ENCODE measurements around the gene MAPT.
"Not testable (repeated sequence)": the region's sequence is repeated elsewhere in the genome, so short reads cannot be mapped to it uniquely, and the experiment has no call there.

The MAPT gene

DNA sequence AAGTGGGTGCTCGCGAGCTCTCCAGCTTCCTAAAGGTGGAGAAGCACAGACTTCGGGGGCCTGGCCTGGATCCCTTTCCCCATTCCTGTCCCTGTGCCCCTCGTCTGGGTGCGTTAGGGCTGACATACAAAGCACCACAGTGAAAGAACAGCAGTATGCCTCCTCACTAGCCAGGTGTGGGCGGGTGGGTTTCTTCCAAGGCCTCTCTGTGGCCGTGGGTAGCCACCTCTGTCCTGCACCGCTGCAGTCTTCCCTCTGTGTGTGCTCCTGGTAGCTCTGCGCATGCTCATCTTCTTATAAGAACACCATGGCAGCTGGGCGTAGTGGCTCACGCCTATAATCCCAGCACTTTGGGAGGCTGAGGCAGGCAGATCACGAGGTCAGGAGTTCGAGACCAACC lies 102.8 kb downstream of the MAPT start:
- no peak for DNase-seq

DNA sequence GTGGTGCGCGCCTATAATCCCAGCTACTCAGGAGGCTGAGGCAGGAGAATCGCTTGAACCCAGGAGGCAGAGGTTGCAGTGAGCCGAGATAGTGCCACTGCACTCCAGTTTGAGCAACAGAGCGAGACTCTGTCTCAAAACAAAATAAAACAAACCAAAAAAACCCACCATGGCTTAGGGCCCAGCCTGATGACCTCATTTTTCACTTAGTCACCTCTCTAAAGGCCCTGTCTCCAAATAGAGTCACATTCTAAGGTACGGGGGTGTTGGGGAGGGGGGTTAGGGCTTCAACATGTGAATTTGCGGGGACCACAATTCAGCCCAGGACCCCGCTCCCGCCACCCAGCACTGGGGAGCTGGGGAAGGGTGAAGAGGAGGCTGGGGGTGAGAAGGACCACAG lies 103.3 kb downstream of the MAPT start:
- no peak for DNase-seq

DNA sequence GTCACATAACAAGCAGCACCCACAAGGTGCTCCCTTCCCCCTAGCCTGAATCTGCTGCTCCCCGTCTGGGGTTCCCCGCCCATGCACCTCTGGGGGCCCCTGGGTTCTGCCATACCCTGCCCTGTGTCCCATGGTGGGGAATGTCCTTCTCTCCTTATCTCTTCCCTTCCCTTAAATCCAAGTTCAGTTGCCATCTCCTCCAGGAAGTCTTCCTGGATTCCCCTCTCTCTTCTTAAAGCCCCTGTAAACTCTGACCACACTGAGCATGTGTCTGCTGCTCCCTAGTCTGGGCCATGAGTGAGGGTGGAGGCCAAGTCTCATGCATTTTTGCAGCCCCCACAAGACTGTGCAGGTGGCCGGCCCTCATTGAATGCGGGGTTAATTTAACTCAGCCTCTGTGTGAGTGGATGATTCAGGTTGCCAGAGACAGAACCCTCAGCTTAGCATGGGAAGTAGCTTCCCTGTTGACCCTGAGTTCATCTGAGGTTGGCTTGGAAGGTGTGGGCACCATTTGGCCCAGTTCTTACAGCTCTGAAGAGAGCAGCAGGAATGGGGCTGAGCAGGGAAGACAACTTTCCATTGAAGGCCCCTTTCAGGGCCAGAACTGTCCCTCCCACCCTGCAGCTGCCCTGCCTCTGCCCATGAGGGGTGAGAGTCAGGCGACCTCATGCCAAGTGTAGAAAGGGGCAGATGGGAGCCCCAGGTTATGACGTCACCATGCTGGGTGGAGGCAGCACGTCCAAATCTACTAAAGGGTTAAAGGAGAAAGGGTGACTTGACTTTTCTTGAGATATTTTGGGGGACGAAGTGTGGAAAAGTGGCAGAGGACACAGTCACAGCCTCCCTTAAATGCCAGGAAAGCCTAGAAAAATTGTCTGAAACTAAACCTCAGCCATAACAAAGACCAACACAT lies 104.9 kb downstream of the MAPT start, which contains the start of gene STH:
Gene STH (plus strand): TSS at position 264 of the 913 bp plus-strand sequence. CDS start 30 bp downstream, at position 294.
- DNase-seq: no peak

DNA sequence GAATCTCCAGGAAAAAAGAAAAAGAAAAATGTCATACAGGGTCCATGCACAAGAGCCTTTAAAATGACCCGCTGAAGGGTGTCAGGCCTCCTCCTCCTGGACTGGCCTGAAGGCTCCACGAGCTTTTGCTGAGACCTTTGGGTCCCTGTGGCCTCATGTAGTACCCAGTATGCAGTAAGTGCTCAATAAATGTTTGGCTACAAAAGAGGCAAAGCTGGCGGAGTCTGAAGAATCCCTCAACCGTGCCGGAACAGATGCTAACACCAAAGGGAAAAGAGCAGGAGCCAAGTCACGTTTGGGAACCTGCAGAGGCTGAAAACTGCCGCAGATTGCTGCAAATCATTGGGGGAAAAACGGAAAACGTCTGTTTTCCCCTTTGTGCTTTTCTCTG lies 105.5 kb downstream of the MAPT start:
- no peak for DNase-seq

DNA sequence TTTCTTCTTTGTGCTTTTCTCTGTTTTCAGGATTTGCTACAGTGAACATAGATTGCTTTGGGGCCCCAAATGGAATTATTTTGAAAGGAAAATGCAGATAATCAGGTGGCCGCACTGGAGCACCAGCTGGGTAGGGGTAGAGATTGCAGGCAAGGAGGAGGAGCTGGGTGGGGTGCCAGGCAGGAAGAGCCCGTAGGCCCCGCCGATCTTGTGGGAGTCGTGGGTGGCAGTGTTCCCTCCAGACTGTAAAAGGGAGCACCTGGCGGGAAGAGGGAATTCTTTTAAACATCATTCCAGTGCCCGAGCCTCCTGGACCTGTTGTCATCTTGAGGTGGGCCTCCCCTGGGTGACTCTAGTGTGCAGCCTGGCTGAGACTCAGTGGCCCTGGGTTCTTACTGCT lies 105.9 kb downstream of the MAPT start:
- no peak for DNase-seq

DNA sequence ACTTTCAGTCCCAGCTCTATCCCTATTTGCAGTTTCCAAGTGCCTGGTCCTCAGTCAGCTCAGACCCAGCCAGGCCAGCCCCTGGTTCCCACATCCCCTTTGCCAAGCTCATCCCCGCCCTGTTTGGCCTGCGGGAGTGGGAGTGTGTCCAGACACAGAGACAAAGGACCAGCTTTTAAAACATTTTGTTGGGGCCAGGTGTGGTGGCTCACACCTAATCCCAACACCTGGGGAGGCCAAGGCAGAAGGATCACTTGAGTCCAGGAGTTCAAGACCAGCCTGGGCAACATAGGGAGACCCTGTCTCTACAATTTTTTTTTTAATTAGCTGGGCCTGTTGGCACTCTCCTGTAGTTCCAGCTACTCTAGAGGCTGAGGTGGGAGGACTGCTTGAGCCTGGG lies 106.4 kb downstream of the MAPT start:
- DNase-seq: no peak

DNA sequence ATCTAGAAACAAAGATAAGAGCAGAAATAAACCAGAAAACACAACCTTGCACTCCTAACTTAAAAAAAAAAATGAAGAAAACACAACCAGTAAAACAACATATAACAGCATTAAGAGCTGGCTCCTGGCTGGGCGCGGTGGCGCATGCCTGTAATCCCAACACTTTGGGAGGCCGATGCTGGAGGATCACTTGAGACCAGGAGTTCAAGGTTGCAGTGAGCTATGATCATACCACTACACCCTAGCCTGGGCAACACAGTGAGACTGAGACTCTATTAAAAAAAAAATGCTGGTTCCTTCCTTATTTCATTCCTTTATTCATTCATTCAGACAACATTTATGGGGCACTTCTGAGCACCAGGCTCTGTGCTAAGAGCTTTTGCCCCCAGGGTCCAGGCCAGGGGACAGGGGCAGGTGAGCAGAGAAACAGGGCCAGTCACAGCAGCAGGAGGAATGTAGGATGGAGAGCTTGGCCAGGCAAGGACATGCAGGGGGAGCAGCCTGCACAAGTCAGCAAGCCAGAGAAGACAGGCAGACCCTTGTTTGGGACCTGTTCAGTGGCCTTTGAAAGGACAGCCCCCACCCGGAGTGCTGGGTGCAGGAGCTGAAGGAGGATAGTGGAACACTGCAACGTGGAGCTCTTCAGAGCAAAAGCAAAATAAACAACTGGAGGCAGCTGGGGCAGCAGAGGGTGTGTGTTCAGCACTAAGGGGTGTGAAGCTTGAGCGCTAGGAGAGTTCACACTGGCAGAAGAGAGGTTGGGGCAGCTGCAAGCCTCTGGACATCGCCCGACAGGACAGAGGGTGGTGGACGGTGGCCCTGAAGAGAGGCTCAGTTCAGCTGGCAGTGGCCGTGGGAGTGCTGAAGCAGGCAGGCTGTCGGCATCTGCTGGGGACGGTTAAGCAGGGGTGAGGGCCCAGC lies 107.3 kb downstream of the MAPT start:
- no peak for DNase-seq

DNA sequence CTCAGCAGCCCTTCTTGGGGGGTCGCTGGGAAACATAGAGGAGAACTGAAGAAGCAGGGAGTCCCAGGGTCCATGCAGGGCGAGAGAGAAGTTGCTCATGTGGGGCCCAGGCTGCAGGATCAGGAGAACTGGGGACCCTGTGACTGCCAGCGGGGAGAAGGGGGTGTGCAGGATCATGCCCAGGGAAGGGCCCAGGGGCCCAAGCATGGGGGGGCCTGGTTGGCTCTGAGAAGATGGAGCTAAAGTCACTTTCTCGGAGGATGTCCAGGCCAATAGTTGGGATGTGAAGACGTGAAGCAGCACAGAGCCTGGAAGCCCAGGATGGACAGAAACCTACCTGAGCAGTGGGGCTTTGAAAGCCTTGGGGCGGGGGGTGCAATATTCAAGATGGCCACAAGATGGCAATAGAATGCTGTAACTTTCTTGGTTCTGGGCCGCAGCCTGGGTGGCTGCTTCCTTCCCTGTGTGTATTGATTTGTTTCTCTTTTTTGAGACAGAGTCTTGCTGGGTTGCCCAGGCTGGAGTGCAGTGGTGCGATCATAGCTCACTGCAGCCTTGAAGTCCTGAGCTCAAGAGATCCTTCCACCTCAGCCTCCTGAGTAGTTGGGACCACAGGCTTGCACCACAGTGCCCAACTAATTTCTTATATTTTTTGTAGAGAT lies 108.1 kb downstream of the MAPT start:
- DNase-seq: peak; percentile 75

DNA sequence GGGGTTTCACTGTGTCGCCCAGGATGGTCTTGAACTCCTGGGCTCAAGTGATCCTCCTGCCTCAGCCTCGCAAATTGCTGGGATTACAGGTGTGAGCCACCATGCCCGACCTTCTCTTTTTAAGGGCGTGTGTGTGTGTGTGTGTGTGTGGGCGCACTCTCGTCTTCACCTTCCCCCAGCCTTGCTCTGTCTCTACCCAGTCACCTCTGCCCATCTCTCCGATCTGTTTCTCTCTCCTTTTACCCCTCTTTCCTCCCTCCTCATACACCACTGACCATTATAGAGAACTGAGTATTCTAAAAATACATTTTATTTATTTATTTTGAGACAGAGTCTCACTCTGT lies 108.6 kb downstream of the MAPT start:
- DNase-seq: no peak

DNA sequence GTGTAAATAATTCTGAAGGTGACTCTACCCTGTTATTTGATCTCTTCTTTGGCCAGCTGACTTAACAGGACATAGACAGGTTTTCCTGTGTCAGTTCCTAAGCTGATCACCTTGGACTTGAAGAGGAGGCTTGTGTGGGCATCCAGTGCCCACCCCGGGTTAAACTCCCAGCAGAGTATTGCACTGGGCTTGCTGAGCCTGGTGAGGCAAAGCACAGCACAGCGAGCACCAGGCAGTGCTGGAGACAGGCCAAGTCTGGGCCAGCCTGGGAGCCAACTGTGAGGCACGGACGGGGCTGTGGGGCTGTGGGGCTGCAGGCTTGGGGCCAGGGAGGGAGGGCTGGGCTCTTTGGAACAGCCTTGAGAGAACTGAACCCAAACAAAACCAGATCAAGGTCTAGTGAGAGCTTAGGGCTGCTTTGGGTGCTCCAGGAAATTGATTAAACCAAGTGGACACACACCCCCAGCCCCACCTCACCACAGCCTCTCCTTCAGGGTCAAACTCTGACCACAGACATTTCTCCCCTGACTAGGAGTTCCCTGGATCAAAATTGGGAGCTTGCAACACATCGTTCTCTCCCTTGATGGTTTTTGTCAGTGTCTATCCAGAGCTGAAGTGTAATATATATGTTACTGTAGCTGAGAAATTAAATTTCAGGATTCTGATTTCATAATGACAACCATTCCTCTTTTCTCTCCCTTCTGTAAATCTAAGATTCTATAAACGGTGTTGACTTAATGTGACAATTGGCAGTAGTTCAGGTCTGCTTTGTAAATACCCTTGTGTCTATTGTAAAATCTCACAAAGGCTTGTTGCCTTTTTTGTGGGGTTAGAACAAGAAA lies 109.8 kb downstream of the MAPT start:
- DNase-seq: no peak

DNA sequence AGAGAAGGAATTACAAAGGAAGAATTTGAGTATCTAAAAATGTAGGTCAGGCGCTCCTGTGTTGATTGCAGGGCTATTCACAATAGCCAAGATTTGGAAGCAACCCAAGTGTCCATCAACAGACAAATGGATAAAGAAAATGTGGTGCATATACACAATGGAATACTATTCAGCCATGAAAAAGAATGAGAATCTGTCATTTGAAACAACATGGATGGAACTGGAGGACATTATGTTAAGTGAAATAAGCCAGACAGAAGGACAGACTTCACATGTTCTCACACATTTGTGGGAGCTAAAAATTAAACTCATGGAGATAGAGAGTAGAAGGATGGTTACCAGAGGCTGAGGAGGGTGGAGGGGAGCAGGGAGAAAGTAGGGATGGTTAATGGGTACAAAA lies 111.7 kb downstream of the MAPT start:
- not testable (repeated sequence) for DNase-seq

DNA sequence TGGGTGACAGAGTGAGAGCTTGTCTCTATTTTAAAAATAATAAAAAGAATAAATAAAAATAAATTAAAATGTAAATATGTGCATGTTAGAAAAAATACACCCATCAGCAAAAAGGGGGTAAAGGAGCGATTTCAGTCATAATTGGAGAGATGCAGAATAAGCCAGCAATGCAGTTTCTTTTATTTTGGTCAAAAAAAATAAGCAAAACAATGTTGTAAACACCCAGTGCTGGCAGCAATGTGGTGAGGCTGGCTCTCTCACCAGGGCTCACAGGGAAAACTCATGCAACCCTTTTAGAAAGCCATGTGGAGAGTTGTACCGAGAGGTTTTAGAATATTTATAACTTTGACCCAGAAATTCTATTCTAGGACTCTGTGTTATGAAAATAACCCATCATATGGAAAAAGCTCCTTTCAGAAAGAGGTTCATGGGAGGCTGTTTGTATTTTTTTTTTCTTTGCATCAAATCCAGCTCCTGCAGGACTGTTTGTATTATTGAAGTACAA lies 113.2 kb downstream of the MAPT start:
- DNase-seq: no peak

DNA sequence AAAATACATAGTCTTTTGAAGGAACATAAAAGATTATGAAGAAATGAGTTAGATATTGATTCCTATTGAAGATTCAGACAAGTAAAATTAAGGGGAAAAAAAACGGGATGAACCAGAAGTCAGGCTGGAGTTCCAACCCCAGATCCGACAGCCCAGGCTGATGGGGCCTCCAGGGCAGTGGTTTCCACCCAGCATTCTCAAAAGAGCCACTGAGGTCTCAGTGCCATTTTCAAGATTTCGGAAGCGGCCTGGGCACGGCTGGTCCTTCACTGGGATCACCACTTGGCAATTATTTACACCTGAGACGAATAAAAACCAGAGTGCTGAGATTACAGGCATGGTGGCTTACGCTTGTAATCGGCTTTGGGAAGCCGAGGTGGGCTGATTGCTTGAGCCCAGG lies 114.2 kb downstream of the MAPT start:
- DNase-seq: no peak

DNA sequence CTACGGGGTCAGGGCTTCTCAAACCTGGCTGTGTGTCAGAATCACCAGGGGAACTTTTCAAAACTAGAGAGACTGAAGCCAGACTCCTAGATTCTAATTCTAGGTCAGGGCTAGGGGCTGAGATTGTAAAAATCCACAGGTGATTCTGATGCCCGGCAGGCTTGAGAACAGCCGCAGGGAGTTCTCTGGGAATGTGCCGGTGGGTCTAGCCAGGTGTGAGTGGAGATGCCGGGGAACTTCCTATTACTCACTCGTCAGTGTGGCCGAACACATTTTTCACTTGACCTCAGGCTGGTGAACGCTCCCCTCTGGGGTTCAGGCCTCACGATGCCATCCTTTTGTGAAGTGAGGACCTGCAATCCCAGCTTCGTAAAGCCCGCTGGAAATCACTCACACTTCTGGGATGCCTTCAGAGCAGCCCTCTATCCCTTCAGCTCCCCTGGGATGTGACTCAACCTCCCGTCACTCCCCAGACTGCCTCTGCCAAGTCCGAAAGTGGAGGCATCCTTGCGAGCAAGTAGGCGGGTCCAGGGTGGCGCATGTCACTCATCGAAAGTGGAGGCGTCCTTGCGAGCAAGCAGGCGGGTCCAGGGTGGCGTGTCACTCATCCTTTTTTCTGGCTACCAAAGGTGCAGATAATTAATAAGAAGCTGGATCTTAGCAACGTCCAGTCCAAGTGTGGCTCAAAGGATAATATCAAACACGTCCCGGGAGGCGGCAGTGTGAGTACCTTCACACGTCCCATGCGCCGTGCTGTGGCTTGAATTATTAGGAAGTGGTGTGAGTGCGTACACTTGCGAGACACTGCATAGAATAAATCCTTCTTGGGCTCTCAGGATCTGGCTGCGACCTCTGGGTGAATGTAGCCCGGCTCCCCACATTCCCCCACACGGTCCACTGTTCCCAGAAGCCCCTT lies 115.6 kb downstream of the MAPT start:
- no peak for DNase-seq

DNA sequence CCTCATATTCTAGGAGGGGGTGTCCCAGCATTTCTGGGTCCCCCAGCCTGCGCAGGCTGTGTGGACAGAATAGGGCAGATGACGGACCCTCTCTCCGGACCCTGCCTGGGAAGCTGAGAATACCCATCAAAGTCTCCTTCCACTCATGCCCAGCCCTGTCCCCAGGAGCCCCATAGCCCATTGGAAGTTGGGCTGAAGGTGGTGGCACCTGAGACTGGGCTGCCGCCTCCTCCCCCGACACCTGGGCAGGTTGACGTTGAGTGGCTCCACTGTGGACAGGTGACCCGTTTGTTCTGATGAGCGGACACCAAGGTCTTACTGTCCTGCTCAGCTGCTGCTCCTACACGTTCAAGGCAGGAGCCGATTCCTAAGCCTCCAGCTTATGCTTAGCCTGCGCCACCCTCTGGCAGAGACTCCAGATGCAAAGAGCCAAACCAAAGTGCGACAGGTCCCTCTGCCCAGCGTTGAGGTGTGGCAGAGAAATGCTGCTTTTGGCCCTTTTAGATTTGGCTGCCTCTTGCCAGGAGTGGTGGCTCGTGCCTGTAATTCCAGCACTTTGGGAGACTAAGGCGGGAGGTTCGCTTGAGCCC lies 116.3 kb downstream of the MAPT start:
- no peak for DNase-seq

DNA sequence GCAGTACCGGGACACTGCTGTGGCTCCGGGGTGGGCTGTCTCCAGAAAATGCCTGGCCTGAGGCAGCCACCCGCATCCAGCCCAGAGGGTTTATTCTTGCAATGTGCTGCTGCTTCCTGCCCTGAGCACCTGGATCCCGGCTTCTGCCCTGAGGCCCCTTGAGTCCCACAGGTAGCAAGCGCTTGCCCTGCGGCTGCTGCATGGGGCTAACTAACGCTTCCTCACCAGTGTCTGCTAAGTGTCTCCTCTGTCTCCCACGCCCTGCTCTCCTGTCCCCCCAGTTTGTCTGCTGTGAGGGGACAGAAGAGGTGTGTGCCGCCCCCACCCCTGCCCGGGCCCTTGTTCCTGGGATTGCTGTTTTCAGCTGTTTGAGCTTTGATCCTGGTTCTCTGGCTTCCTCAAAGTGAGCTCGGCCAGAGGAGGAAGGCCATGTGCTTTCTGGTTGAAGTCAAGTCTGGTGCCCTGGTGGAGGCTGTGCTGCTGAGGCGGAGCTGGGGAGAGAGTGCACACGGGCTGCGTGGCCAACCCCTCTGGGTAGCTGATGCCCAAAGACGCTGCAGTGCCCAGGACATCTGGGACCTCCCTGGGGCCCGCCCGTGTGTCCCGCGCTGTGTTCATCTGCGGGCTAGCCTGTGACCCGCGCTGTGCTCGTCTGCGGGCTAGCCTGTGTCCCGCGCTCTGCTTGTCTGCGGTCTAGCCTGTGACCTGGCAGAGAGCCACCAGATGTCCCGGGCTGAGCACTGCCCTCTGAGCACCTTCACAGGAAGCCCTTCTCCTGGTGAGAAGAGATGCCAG lies 117.6 kb downstream of the MAPT start:
- no peak for DNase-seq

DNA sequence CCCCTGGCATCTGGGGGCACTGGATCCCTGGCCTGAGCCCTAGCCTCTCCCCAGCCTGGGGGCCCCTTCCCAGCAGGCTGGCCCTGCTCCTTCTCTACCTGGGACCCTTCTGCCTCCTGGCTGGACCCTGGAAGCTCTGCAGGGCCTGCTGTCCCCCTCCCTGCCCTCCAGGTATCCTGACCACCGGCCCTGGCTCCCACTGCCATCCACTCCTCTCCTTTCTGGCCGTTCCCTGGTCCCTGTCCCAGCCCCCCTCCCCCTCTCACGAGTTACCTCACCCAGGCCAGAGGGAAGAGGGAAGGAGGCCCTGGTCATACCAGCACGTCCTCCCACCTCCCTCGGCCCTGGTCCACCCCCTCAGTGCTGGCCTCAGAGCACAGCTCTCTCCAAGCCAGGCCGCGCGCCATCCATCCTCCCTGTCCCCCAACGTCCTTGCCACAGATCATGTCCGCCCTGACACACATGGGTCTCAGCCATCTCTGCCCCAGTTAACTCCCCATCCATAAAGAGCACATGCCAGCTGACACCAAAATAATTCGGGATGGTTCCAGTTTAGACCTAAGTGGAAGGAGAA lies 118.2 kb downstream of the MAPT start:
- DNase-seq: no peak

DNA sequence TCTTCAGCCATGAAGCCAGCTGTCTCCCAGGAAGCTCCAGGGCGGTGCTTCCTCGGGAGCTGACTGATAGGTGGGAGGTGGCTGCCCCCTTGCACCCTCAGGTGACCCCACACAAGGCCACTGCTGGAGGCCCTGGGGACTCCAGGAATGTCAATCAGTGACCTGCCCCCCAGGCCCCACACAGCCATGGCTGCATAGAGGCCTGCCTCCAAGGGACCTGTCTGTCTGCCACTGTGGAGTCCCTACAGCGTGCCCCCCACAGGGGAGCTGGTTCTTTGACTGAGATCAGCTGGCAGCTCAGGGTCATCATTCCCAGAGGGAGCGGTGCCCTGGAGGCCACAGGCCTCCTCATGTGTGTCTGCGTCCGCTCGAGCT lies 118.8 kb downstream of the MAPT start:
- no peak for DNase-seq

DNA sequence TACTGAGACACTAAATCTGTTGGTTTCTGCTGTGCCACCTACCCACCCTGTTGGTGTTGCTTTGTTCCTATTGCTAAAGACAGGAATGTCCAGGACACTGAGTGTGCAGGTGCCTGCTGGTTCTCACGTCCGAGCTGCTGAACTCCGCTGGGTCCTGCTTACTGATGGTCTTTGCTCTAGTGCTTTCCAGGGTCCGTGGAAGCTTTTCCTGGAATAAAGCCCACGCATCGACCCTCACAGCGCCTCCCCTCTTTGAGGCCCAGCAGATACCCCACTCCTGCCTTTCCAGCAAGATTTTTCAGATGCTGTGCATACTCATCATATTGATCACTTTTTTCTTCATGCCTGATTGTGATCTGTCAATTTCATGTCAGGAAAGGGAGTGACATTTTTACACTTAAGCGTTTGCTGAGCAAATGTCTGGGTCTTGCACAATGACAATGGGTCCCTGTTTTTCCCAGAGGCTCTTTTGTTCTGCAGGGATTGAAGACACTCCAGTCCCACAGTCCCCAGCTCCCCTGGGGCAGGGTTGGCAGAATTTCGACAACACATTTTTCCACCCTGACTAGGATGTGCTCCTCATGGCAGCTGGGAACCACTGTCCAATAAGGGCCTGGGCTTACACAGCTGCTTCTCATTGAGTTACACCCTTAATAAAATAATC lies 119.3 kb downstream of the MAPT start:
- DNase-seq: no peak

All from activated naive CD4-positive, alpha-beta T cell treated with Interleukin-2 at 50 U/mL for 16 hours (primary cell).